Measurements from ENCODE around the gene SKAP1.
"Not testable (repeated sequence)": the region's sequence is repeated elsewhere in the genome, so short reads cannot be mapped to it uniquely, and the experiment has no call there.

Gene SKAP1

DNA sequence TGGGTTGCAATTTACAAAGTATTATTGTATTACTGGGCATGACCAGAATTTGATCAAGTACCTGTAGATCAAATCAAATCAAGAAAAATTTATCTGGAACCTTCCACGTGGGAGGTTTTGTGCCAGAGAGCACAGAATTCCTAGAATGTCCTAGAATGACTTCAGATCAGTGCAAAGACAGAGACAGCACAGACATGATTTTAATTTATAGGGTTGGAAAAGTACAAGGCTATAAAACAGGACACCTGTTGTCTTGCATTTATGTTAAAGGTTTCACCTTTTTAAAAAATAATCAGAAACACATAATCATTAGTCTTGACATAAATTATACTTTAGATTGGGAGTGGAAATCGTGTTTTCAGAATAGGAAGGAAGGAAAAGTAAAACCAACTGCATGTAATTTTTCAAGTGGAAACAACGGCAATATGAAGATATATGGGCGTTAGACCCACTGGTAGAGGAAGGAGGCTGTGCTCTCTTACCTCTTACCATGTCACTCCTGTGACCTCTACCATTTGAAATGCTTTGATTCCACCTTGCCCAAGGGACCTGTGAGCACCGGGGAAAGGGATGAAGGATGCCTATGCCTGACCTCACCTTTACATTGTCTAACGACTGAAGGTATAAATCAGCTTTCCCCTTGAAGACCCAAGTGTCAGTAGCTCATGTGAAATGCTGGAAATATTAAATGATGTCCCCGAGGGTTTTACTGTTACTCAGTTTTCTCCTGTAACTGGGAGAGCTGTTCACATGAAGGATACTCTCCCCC, 222.1 kb downstream of the SKAP1 start:
- no peak for DNase-seq (ENCODE audit: low read depth)

DNA sequence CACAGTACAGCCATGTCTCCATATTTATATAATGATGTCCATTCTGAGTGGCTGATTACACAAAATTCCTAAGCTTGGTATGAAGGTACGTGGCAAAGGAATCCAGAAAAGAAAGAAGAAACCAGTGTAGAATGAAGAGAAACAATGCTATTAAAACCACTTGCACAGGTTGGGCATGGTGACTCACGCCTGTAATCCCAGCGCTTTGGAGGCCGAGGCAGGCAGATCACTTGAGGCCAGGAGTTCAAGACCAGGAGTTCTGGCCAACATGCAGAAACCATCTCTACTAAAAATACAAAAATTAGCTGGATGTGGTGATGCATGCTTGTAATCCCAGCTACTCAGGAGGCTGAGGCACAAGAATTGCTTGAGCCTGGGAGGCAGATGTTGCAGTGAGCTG, 223.0 kb downstream of the SKAP1 start:
- DNase-seq (ENCODE audit: low read depth), result not testable (repeated sequence)

DNA sequence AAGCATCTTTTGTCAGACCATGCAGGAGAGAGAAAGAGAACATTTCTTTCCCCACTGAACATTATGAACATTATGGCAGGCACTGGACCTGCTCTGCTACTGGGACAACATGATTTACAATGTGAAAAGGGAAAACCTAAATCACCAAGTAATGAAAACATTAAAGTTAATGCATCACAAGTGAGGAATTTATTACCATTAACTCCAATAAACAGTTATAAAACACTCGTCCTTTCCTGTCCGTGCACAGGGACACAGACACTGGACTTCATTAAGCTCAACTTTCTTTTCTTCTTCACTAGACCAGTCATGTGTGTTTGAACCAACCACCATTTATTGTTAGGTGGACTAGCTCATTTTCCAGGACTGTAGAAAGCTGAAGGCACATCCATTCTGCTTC, 227.1 kb downstream of the SKAP1 start:
- DNase-seq (ENCODE audit: low read depth), result no peak

DNA sequence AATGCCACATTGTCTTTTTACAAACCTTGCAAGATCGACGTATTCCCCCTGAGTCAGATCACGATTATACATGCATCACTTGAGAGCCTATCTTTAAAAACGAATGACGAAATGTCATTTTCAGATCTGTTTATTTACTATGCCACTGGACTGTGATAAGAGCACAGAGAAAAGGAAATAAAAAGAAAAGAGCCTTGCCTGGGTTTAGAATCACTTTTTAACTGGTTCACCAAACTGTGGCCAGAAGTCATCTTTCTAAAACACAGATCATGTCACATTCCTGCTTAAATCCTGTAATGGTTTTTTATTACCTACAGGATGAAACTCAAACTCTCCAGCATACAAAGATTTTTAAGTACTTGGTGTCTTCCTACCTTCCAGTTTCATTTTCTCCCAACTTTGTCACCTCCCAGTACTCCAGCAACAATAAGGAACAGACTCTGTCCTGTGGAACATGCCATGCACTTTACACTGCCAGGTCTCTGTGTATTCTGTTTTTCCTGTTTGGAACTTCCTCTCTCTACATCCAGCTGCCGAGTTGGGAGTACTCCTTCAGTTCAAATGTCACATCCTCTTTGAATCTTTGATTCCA, 231.0 kb downstream of the SKAP1 start:
- no peak for DNase-seq (ENCODE audit: low read depth)

DNA sequence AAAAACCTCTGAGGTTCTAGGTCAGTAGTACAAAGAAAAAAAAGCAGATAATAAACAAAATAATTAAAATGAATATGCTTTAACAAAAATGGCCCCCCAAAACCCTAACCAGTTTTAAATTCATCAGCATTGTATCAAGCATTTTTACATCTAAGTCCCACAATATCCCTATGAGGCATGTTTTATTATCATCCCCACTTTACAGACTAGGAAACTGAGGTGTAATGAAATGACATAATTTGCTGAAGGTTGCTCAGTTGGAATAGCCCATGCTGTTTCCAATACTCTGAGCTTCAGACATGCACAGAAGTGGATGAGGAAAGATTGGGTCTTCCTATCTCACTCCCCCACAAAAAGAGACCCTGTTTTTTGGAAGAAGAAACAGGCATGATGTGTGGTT, 234.1 kb downstream of the SKAP1 start:
- no peak for DNase-seq (ENCODE audit: low read depth)

DNA sequence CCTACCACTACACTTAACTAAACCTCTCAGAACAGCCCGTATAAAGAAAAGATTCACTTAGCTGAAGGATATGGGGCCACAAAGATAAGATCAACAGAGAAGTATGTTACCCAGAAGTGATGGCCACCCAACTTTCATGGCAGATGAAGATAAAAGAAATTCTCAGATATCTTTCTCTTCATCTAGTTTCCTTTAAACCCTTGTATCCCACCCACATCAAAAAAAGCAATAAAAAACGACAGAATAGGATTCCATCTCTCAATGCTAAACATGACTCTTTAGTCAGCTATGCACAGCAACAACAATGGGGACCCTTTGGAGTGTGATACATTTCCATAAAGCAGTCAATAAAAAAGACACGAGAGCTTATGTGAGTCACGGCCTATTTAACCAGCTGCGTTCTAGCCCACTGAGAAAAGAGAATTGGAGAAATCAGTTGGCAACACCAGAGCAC, 235.9 kb downstream of the SKAP1 start:
- DNase-seq (ENCODE audit: low read depth), result no peak

DNA sequence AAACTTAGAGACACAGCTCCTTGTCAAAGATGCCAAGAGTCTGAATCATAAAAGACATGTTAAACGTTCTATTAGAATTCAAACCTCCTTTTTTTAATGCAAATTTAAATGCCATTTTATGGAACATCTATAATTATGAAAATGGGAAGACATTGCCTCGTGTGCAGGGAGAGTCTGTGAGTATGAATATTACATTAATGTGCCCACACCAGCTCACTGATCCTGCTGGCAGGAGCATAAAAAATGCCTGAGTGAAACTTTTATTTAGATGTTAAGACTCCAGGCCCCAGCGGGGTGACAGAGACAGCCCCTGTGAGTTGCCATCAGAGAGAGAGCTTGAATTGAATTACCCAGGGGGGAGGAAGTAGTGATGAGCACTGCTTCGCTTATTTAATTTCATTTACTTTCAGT, 237.7 kb downstream of the SKAP1 start:
- no peak for DNase-seq (ENCODE audit: low read depth)

DNA sequence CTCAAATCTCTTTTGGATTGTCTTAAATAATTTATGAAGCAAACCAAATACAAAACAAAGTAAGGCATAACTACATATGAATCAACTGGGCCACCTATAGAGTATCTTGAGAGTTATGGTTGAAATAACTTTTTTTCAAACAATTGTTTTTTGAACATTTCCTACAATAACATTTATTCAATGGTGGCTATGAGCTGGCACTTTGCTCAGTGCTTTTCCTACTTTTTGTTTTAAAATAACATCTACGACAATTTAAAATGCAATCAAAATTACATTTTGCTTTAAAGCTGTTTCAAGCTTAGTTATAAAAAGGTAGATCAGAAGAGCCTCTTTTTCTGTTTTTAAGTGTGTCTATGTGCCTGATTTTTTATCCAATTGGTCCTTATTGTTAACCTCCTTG, 238.7 kb downstream of the SKAP1 start:
- no peak for DNase-seq (ENCODE audit: low read depth)

DNA sequence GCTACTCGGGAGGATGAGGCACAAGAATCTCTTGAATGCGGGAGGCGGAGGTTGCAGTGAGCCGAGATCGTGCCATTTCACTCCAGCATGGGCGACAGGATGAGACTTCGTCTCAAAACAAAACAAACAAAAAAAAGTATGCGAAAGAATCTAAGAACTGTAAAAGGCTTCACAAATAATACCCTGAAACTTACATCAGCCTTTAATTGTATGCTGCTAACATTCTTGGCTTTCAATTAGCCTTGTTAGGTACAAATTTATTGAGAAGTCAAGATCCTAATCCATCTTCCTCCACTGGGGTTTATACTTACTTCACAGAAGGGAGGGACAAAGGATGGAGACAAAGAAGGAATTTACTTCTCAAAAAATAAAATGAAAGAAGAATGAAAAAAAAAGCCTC, 239.1 kb downstream of the SKAP1 start:
- DNase-seq (ENCODE audit: low read depth), result no peak

DNA sequence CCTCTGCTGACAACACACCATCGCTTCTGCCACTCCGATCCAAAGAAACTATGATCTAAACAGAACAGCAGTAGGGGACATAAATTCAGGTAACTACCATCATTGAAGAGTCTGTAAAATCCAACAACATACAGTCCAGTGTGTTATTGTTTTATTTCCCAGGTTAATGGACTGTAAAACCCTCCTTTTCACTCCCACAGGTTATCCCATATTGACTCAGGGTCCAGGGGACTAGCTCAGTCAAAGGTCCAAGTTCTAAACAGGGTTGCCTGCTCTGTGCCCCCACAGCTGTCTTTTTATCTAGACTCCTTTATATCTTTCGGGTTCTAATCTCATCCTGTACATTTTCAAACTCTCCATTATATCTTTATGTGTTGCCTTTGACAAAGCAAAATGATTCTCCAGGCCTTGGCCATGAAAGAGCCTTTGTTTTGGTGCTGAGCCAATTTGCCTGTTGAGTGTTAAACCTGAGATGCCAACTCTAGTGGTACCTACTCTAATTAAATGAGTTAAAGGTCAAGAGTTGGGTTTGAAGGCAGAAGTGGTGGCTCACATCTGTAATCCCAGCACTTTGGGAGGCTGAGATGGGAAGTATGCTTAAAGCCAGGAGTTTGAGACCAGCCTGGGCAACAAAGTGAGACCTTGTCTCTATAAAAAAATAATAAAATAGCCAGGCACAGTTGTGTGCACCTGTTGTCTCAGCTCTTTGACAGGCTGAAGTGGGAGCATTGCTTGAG, 242.0 kb downstream of the SKAP1 start:
- DNase-seq (ENCODE audit: low read depth), result no peak

DNA sequence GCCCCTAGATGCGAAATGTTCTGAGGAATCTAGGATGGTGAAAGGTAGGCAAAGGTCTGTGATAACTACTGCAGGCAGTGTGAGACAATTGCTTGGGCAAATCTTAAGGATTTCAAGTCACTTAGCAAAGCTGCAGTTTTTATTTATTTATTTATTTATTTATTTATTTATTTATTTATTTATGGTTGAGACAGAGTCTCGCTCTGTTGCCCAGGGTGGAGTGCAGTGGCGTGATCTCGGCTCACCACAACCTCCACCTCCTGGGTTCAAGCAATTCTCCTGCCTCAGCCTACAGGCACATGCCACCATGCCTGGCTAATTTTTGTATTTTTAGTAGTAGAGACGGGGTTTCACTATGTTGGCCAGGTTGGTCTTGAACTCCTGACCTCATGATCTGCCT, 243.7 kb downstream of the SKAP1 start:
- DNase-seq (ENCODE audit: low read depth), result not testable (repeated sequence)

DNA sequence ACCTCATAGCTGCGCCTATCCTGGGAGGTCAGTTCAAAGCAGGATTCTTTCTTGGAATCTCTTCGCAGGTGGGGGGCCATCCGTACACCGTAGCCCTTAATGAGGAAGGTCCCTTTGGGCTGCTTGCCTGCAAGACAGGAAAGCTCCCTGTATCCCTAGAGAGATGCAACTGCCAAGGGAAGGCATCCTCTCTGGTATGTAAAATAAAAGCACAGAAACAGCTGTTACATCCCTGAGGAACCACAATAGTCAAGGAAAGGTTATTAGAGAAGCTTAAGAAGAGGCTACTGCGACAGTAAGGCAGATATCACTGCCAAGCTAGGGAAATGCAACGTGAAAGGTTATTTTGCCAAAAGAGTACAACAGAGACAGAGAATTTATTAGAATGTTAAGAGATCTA, 245.3 kb downstream of the SKAP1 start:
- DNase-seq (ENCODE audit: low read depth), result no peak

DNA sequence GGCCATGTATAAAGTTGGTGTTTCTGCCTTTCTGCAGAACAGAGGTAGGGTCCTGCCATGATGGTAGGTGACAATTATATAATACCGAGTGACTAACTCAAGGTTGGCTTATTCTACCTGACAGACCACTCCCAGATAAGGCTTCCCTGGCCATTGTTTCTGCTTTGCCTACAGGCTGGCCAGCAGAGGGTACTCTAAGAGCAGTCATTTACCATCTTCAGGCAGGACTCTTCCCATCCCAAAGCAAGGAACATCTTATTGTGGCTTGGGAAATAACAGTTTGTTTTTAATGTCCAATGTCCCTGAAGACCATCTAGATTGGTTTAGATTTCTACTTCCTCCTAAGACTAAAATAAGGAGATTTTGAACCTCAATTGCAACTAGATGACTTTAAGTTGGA, 248.4 kb downstream of the SKAP1 start:
- no peak for DNase-seq (ENCODE audit: low read depth)

DNA sequence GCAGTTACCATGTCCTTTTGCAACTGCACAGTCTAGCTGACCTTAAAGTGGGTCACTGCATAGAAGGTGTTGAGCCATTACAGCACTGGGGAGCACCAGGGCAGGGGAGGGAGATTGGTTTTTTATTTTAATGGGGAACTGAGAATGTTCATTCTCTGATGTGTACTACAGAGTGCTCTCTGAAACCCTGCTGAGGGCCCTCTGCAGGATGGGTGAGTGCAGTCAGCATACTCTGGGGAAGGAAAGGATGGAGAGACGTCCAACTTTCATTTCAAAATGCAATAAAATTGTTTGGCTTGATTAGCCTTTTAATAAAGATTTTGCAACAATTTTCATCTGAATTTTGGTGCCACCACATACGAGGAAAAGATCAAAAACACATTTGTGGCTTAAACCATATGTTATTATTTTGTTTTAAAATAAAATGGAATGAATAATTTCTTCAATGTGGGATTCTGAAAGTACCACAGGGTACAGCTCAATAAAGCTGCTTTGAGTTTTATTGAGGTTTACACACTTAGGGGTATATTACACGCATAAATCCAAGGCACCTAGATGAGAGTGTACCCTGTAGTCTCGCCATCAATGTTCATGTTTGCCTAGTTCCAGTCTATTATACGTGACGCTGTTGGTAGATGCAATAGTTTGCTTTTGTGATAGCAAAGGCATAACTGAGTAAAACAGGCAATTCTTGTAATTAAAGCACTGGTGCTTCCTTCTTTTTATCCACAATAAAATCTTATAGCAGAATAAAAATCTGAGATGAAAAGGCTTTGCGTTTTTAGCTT, 249.0 kb downstream of the SKAP1 start:
- no peak for DNase-seq (ENCODE audit: low read depth)

DNA sequence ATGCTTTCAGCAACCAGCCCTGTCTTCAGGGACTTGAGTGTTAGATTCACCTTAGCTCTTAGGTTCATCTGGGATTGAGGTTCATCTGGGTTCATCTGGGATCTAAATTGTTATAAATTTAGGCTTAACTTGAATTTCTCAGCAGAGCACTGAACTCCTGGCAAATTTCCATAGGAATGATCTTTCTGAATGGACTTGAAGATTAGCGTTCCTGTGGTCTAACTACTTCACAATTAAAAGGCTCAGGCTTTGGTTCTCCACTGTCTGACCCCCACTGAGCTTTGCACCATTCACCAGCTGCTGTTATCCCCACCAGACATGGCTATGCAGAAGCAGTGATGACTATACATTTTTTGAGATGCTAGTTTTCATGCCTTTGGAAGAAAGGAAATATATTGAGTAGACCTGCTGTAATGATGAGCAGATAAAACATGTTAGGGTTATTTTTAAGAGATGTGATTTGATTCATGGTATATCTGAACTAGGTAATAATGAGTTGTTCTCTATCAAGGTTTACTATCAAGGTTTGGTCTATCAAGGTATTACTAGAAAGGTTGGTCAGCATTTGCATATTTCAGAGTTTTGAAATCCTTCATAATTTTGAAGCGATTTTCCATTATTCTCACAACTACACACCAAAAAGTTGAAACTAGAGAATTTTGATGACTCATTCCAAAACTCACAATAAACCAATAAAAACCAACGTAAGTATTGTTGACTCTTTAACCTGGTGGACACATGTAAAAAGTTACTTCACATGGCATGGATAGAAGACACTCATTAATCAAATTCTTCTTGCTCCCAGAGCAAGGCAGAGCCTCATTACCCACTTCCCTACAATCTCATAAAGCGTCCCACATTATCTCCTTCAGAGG, 250.7 kb downstream of the SKAP1 start:
- no peak for DNase-seq (ENCODE audit: low read depth)

DNA sequence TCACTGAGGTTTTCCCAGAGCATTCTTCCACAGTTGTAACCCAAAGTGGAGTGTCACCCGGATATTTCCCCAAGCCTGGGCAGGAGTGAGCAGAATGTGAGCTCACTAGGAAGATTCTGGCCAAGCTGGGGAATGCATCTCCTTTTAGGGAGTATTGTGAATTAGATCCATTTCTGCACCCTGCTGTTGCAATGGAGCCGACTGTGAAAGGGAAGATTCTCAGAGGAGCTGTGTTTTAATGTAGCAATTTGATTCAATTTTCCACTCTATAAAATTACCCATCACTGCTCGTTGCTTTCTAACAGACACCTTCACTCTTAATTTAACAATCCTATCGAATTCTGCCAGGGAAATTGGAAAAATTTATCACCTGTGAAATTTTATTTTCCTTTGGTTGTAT, 251.7 kb downstream of the SKAP1 start:
- DNase-seq (ENCODE audit: low read depth), result no peak

DNA sequence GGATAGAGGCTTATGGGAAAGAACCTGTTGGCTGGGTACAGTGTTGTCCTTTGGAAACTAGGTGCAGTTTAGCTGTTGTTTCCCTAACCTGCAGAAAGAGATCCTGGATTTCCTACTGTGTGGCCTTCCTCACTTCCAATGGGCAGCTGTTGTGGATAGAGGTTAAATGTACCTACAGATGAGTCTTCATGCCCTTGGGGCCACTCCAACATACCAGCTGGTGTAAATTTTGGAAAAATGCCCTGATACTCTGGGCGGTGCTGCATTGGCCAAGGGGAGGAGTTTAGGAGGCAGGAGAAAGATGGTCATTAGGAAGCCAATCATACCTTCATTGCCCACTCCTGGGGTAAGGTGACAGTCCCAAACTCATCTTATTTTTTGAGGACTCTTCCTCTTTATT, 252.2 kb downstream of the SKAP1 start:
- no peak for DNase-seq (ENCODE audit: low read depth)

DNA sequence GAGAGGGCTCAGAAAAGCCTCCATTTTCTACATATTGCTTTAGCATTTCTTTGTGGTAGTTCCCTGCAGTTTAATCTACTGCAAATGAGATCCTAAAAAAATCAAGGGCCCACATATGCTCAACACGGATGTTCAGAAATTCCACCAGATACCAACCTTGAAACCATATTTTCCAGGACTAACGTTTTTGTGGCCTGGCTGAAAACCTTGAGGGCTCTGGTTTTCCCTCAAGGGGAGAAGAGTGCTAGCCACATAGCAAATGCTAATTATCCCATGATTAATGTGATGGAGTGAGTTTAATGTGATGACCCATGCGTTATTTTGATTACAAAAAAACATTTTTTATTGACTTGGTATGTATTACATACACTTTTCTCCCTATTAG, 253.6 kb downstream of the SKAP1 start:
- DNase-seq (ENCODE audit: low read depth), result no peak

DNA sequence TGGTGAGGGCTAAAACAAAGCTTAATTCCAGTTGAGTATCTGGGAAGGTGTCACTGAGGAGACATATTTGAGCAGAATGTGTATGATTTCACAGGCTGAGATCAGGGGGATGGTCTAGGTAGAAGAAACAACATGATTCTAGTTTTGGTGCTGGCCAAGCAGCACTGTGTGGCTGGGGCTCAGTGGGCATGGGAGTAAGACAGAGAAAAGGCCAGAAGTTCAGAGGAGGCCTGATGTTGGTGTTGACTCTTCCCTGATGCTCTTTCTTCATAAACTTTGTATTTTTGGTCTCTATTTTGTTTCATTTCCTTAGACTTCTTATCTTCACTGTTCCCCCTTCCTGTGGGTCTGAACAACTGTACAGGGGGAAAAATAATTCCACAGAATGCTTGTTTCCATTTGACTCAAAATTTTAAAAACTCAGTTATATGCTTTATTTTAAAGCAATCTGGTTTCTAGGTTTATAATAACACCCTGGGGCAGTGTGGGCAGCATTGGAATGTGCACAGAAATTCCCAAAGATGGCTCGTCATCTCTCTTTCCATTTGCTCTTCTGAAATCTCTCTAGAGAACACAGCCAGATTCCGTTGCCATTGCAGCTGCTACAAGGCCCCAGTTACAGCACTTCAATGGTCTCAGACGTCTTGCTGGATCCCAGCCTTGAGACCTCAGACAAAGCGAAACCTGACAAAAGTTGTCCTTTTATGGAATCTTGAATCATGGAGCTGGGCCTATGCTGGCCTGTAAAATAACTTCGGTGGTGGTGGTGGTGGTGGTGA, 254.1 kb downstream of the SKAP1 start:
- DNase-seq (ENCODE audit: low read depth), result no peak

DNA sequence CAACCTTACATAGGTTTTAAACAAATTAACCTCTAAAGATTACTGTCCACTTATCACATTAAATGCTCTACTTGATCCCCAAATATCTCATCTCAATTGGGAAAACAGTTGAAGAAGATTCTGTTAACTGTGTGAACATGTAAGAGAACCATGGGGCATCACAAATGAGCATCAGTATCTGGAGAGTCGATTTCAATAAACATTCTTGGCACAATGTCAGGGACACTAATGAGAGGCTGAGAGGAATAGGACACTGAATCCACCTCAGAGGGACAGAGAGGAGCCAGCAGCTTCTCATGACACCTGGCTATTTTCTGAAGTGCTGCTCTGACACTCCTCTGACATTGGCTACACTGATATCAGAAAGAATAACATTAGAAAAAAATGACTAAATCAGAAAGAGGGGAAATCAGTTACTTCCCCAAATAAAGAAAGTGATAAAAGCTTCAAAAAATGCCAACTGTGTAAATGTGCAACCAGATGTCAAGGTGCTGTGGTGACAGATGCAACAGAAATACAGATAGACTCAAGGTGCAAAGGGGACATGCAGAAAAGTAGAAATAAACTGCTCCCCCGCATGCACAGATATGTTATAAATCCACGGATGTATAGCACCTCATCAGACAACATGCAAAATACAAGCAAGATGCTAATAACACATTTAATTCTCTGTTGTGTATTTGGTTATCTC, 255.0 kb downstream of the SKAP1 start:
- no peak for DNase-seq (ENCODE audit: low read depth)
